Measurements from ENCODE around the gene NAA35. TPM values are rescaled to one million over a fixed set of nuclear protein-coding genes. Genes with fewer than 3 reads are reported as not detected.

The NAA35 gene
- polyA plus RNA-seq, 1 of the 3 experiments (the other 2 are of a cell fraction), result 9.0 TPM

DNA sequence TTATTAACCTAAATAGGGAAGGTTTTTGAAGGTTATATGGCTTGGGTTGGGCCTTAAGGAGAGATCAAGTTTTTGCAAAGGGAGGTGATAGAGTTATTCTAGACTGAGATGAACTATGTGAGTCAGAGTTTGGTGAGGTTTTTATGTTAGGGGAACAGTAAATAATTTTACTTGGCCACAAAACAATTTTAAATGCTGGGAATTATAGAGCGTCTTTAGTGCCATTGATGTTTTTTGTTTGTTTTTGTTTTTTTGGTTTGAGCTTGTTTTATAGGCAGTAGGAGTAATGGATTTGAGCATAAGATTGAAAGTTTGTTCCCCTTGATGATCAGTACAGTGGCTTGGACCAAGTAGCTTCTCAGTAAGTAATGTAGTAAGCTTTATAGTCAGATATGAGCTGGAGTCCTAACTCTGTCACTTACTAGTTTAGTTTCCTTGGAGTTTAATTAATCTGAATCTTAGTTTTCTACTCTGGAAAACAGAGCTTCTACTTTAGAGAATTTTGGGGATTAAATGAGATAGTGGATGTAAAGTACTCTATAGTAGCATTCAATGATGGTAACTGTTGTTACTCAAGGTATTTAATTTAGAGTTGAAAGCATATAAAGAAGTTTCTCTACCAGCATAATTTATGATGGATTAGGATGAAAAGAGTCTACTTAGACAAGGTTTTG lies 2.9 kb downstream of the NAA35 start:
- ChIA-PET POLR2A (no interaction called here), CTCF (interaction anchor here (0.6 to 1.2 kb wide), 2 partner anchors 14 to 69 kb away, joined by 3 read pairs; no protein-coding TSS in a partner anchor)
- Histone ChIP-seq H3K9me2 (no peaks in the 10 kb centered on the region), H3K4me3 (ENCODE audit: low read depth in 2 of 2, low read length in 1 of 2) (no peak overlapping the region), H3K9ac (no peak overlapping the region), H3K36me3 (replicated peaks in 1 of 2; ENCODE audit: control insufficient read depth in 1 of 2, insufficient read depth in 2 of 2, low read length in 1 of 2) (peaks cover 52 to 53% of the 10 kb centered on the region in 2 experiments), H3K9me3 (no peaks in the 10 kb centered on the region), H4K20me1 (ENCODE audit: insufficient read depth) (peaks cover 6% of the 10 kb centered on the region), H3F3A (replicated peaks; ENCODE audit: insufficient read depth) (peaks cover 2% of the 10 kb centered on the region), H3K79me2 (ENCODE audit: insufficient read depth) (peaks cover 78% of the 10 kb centered on the region), H3K27ac (ENCODE audit: low read depth in 2 of 2, low read length in 1 of 2) (no peak overlapping the region), H3K4me2 (no peak overlapping the region; the same call in 1 of the 2 replicates), H3K4me1 (ENCODE audit: control insufficient read depth in 1 of 2, insufficient read depth in 2 of 2, low read depth in 1 of 2, low read length in 1 of 2) (peaks cover 6 to 12% of the 10 kb centered on the region in 2 experiments), H2AFZ (ENCODE audit: low read depth) (no peak overlapping the region), H3K27me3 (ENCODE audit: insufficient read depth) (no peaks in the 10 kb centered on the region)
- WGBS (ENCODE audit: low lambda C conversion rate), result 98% methylated on average over 1 of the region's 1 CpG
- TF ChIP-seq GABPA (IDR thresholded peaks at IDR 0.05; ENCODE audit: low read depth) (no peak), TAF1 (IDR thresholded peaks at IDR 0.05; ENCODE audit: borderline replicate concordance, low read depth, low read length) (no peak), MEF2A (IDR thresholded peaks at IDR 0.05; ENCODE audit: borderline replicate concordance, low read depth) (no peak), FOXM1 (IDR thresholded peaks at IDR 0.05; ENCODE audit: low read depth) (no peak), FOXJ3 (CRISPR knock-in tag; IDR thresholded peaks at IDR 0.05) (no peak), MXI1 (IDR thresholded peaks at IDR 0.05; ENCODE audit: low read depth, low read length) (no peak)
- TF ChIP-seq, protein P1, sequence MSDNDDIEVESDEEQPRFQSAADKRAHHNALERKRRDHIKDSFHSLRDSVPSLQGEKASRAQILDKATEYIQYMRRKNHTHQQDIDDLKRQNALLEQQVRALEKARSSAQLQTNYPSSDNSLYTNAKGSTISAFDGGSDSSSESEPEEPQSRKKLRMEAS (IDR thresholded peaks at IDR 0.05; ENCODE audit: low read depth), result no peak
- DNase-seq, result no peak

DNA sequence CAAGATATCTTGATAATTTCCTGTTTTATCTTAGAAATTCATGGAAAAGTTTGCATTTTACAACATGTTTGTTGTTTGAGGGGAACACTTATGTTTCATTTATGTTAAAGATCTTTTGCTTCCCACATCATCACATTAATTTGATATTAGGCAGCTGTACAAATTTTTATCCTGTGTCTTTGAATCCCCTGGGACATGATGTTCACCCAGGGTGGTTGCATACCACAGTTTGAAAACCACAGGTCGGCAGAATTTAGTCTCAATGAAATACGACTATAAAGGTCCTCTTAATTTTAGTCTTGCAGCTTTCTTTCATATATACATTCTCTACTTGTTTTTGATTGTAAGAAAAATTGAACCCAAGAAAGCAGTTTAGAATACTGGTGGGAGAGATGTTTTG lies 3.7 kb downstream of the NAA35 start:
- 95% methylated on average over 2 of the region's 2 CpGs for WGBS (ENCODE audit: low lambda C conversion rate)
- H3K9ac ChIP-seq, result no peak overlapping the region
- H3K4me1 ChIP-seq (ENCODE audit: control insufficient read depth in 1 of 2, insufficient read depth in 2 of 2, low read depth in 1 of 2, low read length in 1 of 2), result peaks cover 12% of the 10 kb centered on the region in 2 experiments
- no peaks in the 10 kb centered on the region for H3K9me2 ChIP-seq
- DNase-seq, result no peak
- H3K27ac ChIP-seq (ENCODE audit: low read depth in 2 of 2, low read length in 1 of 2), result no peak overlapping the region
- CTCF ChIA-PET, result interaction anchor here (0.6 kb wide), 1 partner anchor 14 kb away, joined by 3 read pairs; no protein-coding TSS in a partner anchor
- no peak overlapping the region for H3K4me3 ChIP-seq (ENCODE audit: low read depth in 2 of 2, low read length in 1 of 2)
- H3K9me3 ChIP-seq, result no peaks in the 10 kb centered on the region
- H3K27me3 ChIP-seq (ENCODE audit: insufficient read depth), result no peaks in the 10 kb centered on the region
- peaks cover 14% of the 10 kb centered on the region for H4K20me1 ChIP-seq (ENCODE audit: insufficient read depth)
- H3K79me2 ChIP-seq (ENCODE audit: insufficient read depth), result peaks cover 86% of the 10 kb centered on the region
- TF ChIP-seq RFX5 (IDR thresholded peaks at IDR 0.05; ENCODE audit: low read length) (no peak), RAD21 (IDR thresholded peaks at IDR 0.05; ENCODE audit: low read length) (no peak), FOSL2 (IDR thresholded peaks at IDR 0.05; ENCODE audit: borderline replicate concordance, low read depth) (no peak), TEAD4 (IDR thresholded peaks at IDR 0.05; ENCODE audit: borderline replicate concordance, insufficient read depth) (no peak), NRF1 (IDR thresholded peaks at IDR 0.05; ENCODE audit: low read depth, low read length) (no peak), GABPA (IDR thresholded peaks at IDR 0.05; ENCODE audit: low read depth) (no peak), SIN3A (IDR thresholded peaks at IDR 0.05; ENCODE audit: borderline replicate concordance, low read depth, low read length) (no peak)
- TF ChIP-seq, protein P1 (IDR thresholded peaks at IDR 0.05; ENCODE audit: low read depth), result no peak
- TF ChIP-seq, protein P2, sequence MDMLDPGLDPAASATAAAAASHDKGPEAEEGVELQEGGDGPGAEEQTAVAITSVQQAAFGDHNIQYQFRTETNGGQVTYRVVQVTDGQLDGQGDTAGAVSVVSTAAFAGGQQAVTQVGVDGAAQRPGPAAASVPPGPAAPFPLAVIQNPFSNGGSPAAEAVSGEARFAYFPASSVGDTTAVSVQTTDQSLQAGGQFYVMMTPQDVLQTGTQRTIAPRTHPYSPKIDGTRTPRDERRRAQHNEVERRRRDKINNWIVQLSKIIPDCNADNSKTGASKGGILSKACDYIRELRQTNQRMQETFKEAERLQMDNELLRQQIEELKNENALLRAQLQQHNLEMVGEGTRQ (IDR thresholded peaks at IDR 0.05; ENCODE audit: borderline replicate concordance, low read depth, low read length), result no peak
- TF ChIP-seq, protein P3, sequence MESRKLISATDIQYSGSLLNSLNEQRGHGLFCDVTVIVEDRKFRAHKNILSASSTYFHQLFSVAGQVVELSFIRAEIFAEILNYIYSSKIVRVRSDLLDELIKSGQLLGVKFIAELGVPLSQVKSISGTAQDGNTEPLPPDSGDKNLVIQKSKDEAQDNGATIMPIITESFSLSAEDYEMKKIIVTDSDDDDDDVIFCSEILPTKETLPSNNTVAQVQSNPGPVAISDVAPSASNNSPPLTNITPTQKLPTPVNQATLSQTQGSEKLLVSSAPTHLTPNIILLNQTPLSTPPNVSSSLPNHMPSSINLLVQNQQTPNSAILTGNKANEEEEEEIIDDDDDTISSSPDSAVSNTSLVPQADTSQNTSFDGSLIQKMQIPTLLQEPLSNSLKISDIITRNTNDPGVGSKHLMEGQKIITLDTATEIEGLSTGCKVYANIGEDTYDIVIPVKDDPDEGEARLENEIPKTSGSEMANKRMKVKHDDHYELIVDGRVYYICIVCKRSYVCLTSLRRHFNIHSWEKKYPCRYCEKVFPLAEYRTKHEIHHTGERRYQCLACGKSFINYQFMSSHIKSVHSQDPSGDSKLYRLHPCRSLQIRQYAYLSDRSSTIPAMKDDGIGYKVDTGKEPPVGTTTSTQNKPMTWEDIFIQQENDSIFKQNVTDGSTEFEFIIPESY (IDR thresholded peaks at IDR 0.05; ENCODE audit: borderline replicate concordance, low read depth), result no peak
- H3F3A ChIP-seq (replicated peaks; ENCODE audit: insufficient read depth), result peaks cover 7% of the 10 kb centered on the region
- H3K4me2 ChIP-seq, result no peak overlapping the region
- H3K36me3 ChIP-seq (replicated peaks in 1 of 2; ENCODE audit: control insufficient read depth in 1 of 2, insufficient read depth in 2 of 2, low read length in 1 of 2), result peaks cover 52 to 53% of the 10 kb centered on the region in 2 experiments
- POLR2A ChIA-PET, result no interaction called here
- no peak overlapping the region for H2AFZ ChIP-seq (ENCODE audit: low read depth)

Data from SK-N-SH (cell line).